Sigmoid colon (tissue), 7 donors: Measurements from ENCODE around the gene PAXX. TPM values are rescaled to one million over a fixed set of nuclear protein-coding genes. Genes with fewer than 3 reads are reported as not detected.
A peak's percentile ranks its signal among the peaks of the same experiment; 100 is the strongest.

ENCODE experiments used
- DNase-seq: peaks from one replicate; pipeline ENCODE4 v3.0.0-alpha.2; 2019
- H3K27ac ChIP-seq, 4 donors: fragments of 200-600 bp; sonication (generic); one replicate each; pipeline ENCODE4 v1.5.1; 2016 to 2019; ENCODE audit warnings: mild to moderate bottlenecking in 1 of 4
- H3K27me3 ChIP-seq, 3 donors: fragments of 200-600 bp; sonication (generic); one replicate each; pipeline ENCODE4 v1.5.1; 2019; ENCODE audit warnings: mild to moderate bottlenecking in 1 of 3
- H3K36me3 ChIP-seq, 4 donors: fragments of 200-600 bp; sonication (generic); one replicate each; pipeline ENCODE4 v1.5.1; 2016 to 2019
- H3K4me1 ChIP-seq, 4 donors: fragments of 200-600 bp; sonication (generic); one replicate each; pipeline ENCODE4 v1.5.1; 2017 to 2019
- H3K4me3 ChIP-seq, 4 donors: fragments of 200-600 bp; sonication (generic); one replicate each; pipeline ENCODE4 v1.5.1; 2017 to 2019; ENCODE audit warnings: mild to moderate bottlenecking in 2 of 4, moderate library complexity in 1 of 4
- H3K9me3 ChIP-seq, 4 donors: fragments of 200-600 bp in 3 of 4; sonication (generic) in 3 of 4; one replicate each; pipeline versions ENCODE4 v1.5.1 to v1.6.1; 2013 to 2019
- CTCF ChIP-seq, 4 experiments: fragments of 450-650 bp in 3 of 4; fragments of 200-600 bp in 1 of 4; IDR thresholded peaks; one replicate each; pipeline ENCODE4 v1.5.1; 2016 to 2019; ENCODE audit warnings: antibody characterized with exemption in 4 of 4, mild to moderate bottlenecking in 3 of 4, moderate library complexity in 2 of 4
- EP300 ChIP-seq, 4 donors: sonication (generic); formaldehyde crosslinking; IDR thresholded peaks; one replicate each; pipeline ENCODE4 v1.6.1; 2017; ENCODE audit warnings: antibody characterized with exemption in 4 of 4
- POLR2A ChIP-seq, 2 donors: fragments of 450-650 bp; IDR thresholded peaks; one replicate each; pipeline ENCODE4 v1.6.1; 2016; ENCODE audit warnings: antibody characterized with exemption in 2 of 2, mild to moderate bottlenecking in 2 of 2, moderate library complexity in 2 of 2
- POLR2AphosphoS5 ChIP-seq, 4 donors: sonication (generic); formaldehyde crosslinking; IDR thresholded peaks; one replicate each; pipeline ENCODE4 v1.6.1; 2017; ENCODE audit warnings: antibody characterized with exemption in 4 of 4
- WGBS, 2 donors: extraction: QIAGEN DNeasy Blood & Tissue Kit; methylation state at CpG; one replicate each; pipeline ENCODE4 v1.1.7; 2013; 5-methylcytosine and 5-hydroxymethylcytosine counted together
- intact Hi-C: fragments of 100-400 bp; cut with DNase I; formaldehyde crosslinking; loops from one replicate; pipeline ENCODE4 v1.15.1; 2023
- polyA plus RNA-seq, 3 donors: library from polyadenylated mRNA; stranded (reverse); fragments of 200-250 nt; gene quantifications; one replicate each; pipeline ENCODE4 v1.2.3, GENCODE V29; 2013
- total RNA-seq, 4 donors: library from RNA; depleted of rRNA; stranded (reverse); fragments of >200 nt; gene quantifications; one replicate each; pipeline ENCODE4 v1.1.0, GENCODE V29; 2016
- donor health status: healthy with polysubstance abuse.
- donor health status: Bipolar disorder and iron deficiency.
- donor health status: healthy.

Gene PAXX
- total and polyA plus RNA-seq, 7 donors: 28.0 to 80.9 (median 36.3) TPM

GRCh38 chr9:137042751-137043727 lies 50.8 kb downstream of the PAXX start:
- no peak for DNase-seq
- TF ChIP-seq CTCF (IDR thresholded peaks at IDR 0.05) (no peak), POLR2AphosphoS5 (IDR thresholded peaks at IDR 0.05) (peak in 1 of 4 donors; percentile 8), EP300 (IDR thresholded peaks at IDR 0.05) (no peak), POLR2A (IDR thresholded peaks at IDR 0.05) (no peak)
- no peaks in the 10 kb centered on the region for H3K9me3 ChIP-seq
- intact Hi-C loops: no loop called here
- 80 to 83% methylated on average over 36 of the region's 36 CpGs for WGBS, 2 donors
- H3K36me3 ChIP-seq: peaks cover 0 to 26% (median 16%) of the 10 kb centered on the region in 4 donors
- peak overlapping the region in 1 of 4 donors; percentile 2 for H3K4me3 ChIP-seq
- peaks cover 6 to 13% (median 11%) of the 10 kb centered on the region in 3 donors for H3K27me3 ChIP-seq
- peaks cover 0 to 31% (median 28%) of the 10 kb centered on the region in 4 donors for H3K4me1 ChIP-seq
- H3K27ac ChIP-seq: peak overlapping the region; percentile 28 to 72 (median 47)

Other genes starting within 250 kb of the PAXX start
Only the 30 nearest of the 39 such genes appear.
- 10 to 100 TPM; 37.5 to 84.7 (median 63.2) TPM for gene TMEM141, start 201.1 kb upstream of the PAXX start, total RNA-seq
- 100 to 1,000 TPM; 345 to 629 (median 415) TPM for gene TMEM141, start 201.1 kb upstream of the PAXX start, polyA plus RNA-seq
- gene CCDC183, start 196.1 kb upstream of the PAXX start, total RNA-seq: 1 to 10 TPM in 2 of 4 donors, under 1 TPM in 1, not detected in 1; 0.71 to 1.5 (median 1.1) TPM
- 1 to 10 TPM; 3.0 to 3.5 (median 3.0) TPM for gene CCDC183, start 196.1 kb upstream of the PAXX start, polyA plus RNA-seq
- gene RABL6, start 184.5 kb upstream of the PAXX start, total RNA-seq: 10 to 100 TPM; 36.0 to 55.9 (median 49.9) TPM
- 100 to 1,000 TPM in 1 of 3 donors, 10 to 100 TPM in 2; 63.1 to 103 (median 68.7) TPM for gene RABL6, start 184.5 kb upstream of the PAXX start, polyA plus RNA-seq
- 1 to 10 TPM in 3 of 4 donors, under 1 TPM in 1; 0.82 to 8.6 (median 5.2) TPM for gene AJM1, start 149.9 kb upstream of the PAXX start, total RNA-seq
- gene AJM1, start 149.9 kb upstream of the PAXX start, polyA plus RNA-seq: 1 to 10 TPM in 2 of 3 donors, under 1 TPM in 1; 0.46 to 6.7 (median 1.8) TPM
- gene PHPT1, start 143.0 kb upstream of the PAXX start, total RNA-seq: 10 to 100 TPM; 39.0 to 73.1 (median 56.4) TPM
- 100 to 1,000 TPM; 109 to 144 (median 120) TPM for gene PHPT1, start 143.0 kb upstream of the PAXX start, polyA plus RNA-seq
- gene MAMDC4, start 140.1 kb upstream of the PAXX start, total RNA-seq: 1 to 10 TPM in 2 of 4 donors, under 1 TPM in 2; 0.71 to 2.8 (median 1.8) TPM
- gene MAMDC4, start 140.1 kb upstream of the PAXX start, polyA plus RNA-seq: 10 to 100 TPM in 1 of 3 donors, 1 to 10 TPM in 2; 1.6 to 25.3 (median 2.4) TPM
- gene EDF1, start 126.1 kb upstream of the PAXX start, total RNA-seq: 100 to 1,000 TPM; 261 to 303 (median 281) TPM
- gene EDF1, start 126.1 kb upstream of the PAXX start, polyA plus RNA-seq: 100 to 1,000 TPM; 541 to 755 (median 730) TPM
- 1 to 10 TPM; 1.8 to 5.5 (median 3.9) TPM for gene TRAF2, start 105.9 kb upstream of the PAXX start, total RNA-seq
- gene TRAF2, start 105.9 kb upstream of the PAXX start, polyA plus RNA-seq: 10 to 100 TPM; 13.2 to 21.9 (median 13.9) TPM
- gene FBXW5, start 47.7 kb upstream of the PAXX start, total RNA-seq: 100 to 1,000 TPM; 153 to 202 (median 171) TPM
- gene FBXW5, start 47.7 kb upstream of the PAXX start, polyA plus RNA-seq: 100 to 1,000 TPM; 147 to 182 (median 165) TPM
- gene C8G, start 47.2 kb upstream of the PAXX start, total RNA-seq: not detected
- gene C8G, start 47.2 kb upstream of the PAXX start, polyA plus RNA-seq: 10 to 100 TPM in 1 of 3 donors, 1 to 10 TPM in 2; 4.2 to 11.1 (median 5.4) TPM
- 1 to 10 TPM in 1 of 4 donors, not detected in 3; 1.2 TPM for gene LCN12, start 40.1 kb upstream of the PAXX start, total RNA-seq
- gene LCN12, start 40.1 kb upstream of the PAXX start, polyA plus RNA-seq: 1 to 10 TPM in 1 of 3 donors, not detected in 2; 3.0 TPM
- gene PTGDS, start 14.9 kb upstream of the PAXX start, total RNA-seq: 10 to 100 TPM; 11.8 to 36.6 (median 32.4) TPM
- gene PTGDS, start 14.9 kb upstream of the PAXX start, polyA plus RNA-seq: 100 to 1,000 TPM in 1 of 3 donors, 10 to 100 TPM in 1, 1 to 10 TPM in 1; 8.3 to 218 (median 24.0) TPM
- gene LCNL1, start 9.4 kb upstream of the PAXX start, total RNA-seq: 1 to 10 TPM in 1 of 4 donors, under 1 TPM in 3; 0.14 to 1.1 (median 0.43) TPM
- gene LCNL1, start 9.4 kb upstream of the PAXX start, polyA plus RNA-seq: under 1 TPM in 1 of 3 donors, not detected in 2; 0.50 TPM
- 1 to 10 TPM in 1 of 4 donors, not detected in 3; 1.4 TPM for gene CLIC3, start 4.1 kb downstream of the PAXX start, total RNA-seq
- gene CLIC3, start 4.1 kb downstream of the PAXX start, polyA plus RNA-seq: 1 to 10 TPM in 1 of 3 donors, not detected in 2; 4.7 TPM
- 10 to 100 TPM in 3 of 4 donors, 1 to 10 TPM in 1; 9.2 to 19.7 (median 13.2) TPM for gene ABCA2, start 35.8 kb downstream of the PAXX start, total RNA-seq
- gene ABCA2, start 35.8 kb downstream of the PAXX start, polyA plus RNA-seq: 10 to 100 TPM in 1 of 3 donors, 1 to 10 TPM in 2; 6.0 to 28.6 (median 9.0) TPM
- 1 to 10 TPM in 1 of 4 donors, under 1 TPM in 2, not detected in 1; 0.36 to 1.3 (median 0.41) TPM for gene FUT7, start 39.7 kb downstream of the PAXX start, total RNA-seq
- gene FUT7, start 39.7 kb downstream of the PAXX start, polyA plus RNA-seq: 1 to 10 TPM in 1 of 3 donors, not detected in 2; 1.3 TPM
- gene NPDC1, start 53.8 kb downstream of the PAXX start, total RNA-seq: 100 to 1,000 TPM in 1 of 4 donors, 10 to 100 TPM in 3; 21.4 to 101 (median 42.4) TPM
- 100 to 1,000 TPM in 1 of 3 donors, 10 to 100 TPM in 2; 47.9 to 118 (median 91.9) TPM for gene NPDC1, start 53.8 kb downstream of the PAXX start, polyA plus RNA-seq
- gene ENTPD2, start 61.6 kb downstream of the PAXX start, total RNA-seq: 1 to 10 TPM in 3 of 4 donors, not detected in 1; 1.2 to 2.2 (median 2.1) TPM
- gene ENTPD2, start 61.6 kb downstream of the PAXX start, polyA plus RNA-seq: 1 to 10 TPM in 2 of 3 donors, under 1 TPM in 1; 0.92 to 6.4 (median 3.0) TPM
- gene SAPCD2, start 78.1 kb downstream of the PAXX start, total RNA-seq: under 1 TPM in 1 of 4 donors, not detected in 3; 0.81 TPM
- 10 to 100 TPM in 1 of 3 donors, 1 to 10 TPM in 2; 3.6 to 16.4 (median 3.7) TPM for gene SAPCD2, start 78.1 kb downstream of the PAXX start, polyA plus RNA-seq
- 1 to 10 TPM; 2.9 to 9.1 (median 4.8) TPM for gene UAP1L1, start 85.1 kb downstream of the PAXX start, total RNA-seq
- gene UAP1L1, start 85.1 kb downstream of the PAXX start, polyA plus RNA-seq: 1 to 10 TPM; 4.2 to 9.6 (median 6.0) TPM
- 10 to 100 TPM; 27.8 to 34.9 (median 28.7) TPM for gene MAN1B1, start 94.6 kb downstream of the PAXX start, total RNA-seq
- gene MAN1B1, start 94.6 kb downstream of the PAXX start, polyA plus RNA-seq: 10 to 100 TPM; 12.0 to 52.0 (median 14.1) TPM
- gene DPP7, start 122.3 kb downstream of the PAXX start, total RNA-seq: 100 to 1,000 TPM in 2 of 4 donors, 10 to 100 TPM in 2; 88.5 to 140 (median 111) TPM
- 100 to 1,000 TPM in 1 of 3 donors, 10 to 100 TPM in 2; 26.6 to 158 (median 36.6) TPM for gene DPP7, start 122.3 kb downstream of the PAXX start, polyA plus RNA-seq
- 1 to 10 TPM in 1 of 4 donors, under 1 TPM in 3; 0.16 to 1.1 (median 0.38) TPM for gene GRIN1, start 146.7 kb downstream of the PAXX start, total RNA-seq
- under 1 TPM in 1 of 3 donors, not detected in 2; 0.69 TPM for gene GRIN1, start 146.7 kb downstream of the PAXX start, polyA plus RNA-seq
- gene LRRC26, start 177.6 kb downstream of the PAXX start, total RNA-seq: under 1 TPM in 1 of 4 donors, not detected in 3; 0.68 TPM
- 1 to 10 TPM; 1.2 to 6.3 (median 1.4) TPM for gene LRRC26, start 177.6 kb downstream of the PAXX start, polyA plus RNA-seq
- not detected for gene TMEM210, start 179.6 kb downstream of the PAXX start, total RNA-seq
- gene TMEM210, start 179.6 kb downstream of the PAXX start, polyA plus RNA-seq: under 1 TPM in 1 of 3 donors, not detected in 2; 0.12 TPM
- gene ANAPC2, start 196.1 kb downstream of the PAXX start, total RNA-seq: 10 to 100 TPM; 21.0 to 27.4 (median 24.6) TPM
- 10 to 100 TPM; 12.5 to 49.3 (median 13.2) TPM for gene ANAPC2, start 196.1 kb downstream of the PAXX start, polyA plus RNA-seq
- gene SSNA1, start 196.3 kb downstream of the PAXX start, total RNA-seq: 100 to 1,000 TPM in 1 of 4 donors, 10 to 100 TPM in 3; 39.6 to 122 (median 76.3) TPM
- gene SSNA1, start 196.3 kb downstream of the PAXX start, polyA plus RNA-seq: 100 to 1,000 TPM in 2 of 3 donors, 10 to 100 TPM in 1; 93.2 to 112 (median 105) TPM
- 1 to 10 TPM; 3.0 to 4.6 (median 3.8) TPM for gene TPRN, start 208.3 kb downstream of the PAXX start, total RNA-seq
- gene TPRN, start 208.3 kb downstream of the PAXX start, polyA plus RNA-seq: 10 to 100 TPM; 64.9 to 80.5 (median 78.1) TPM
- gene TMEM203, start 213.2 kb downstream of the PAXX start, total RNA-seq: 10 to 100 TPM; 24.8 to 33.4 (median 29.1) TPM
- 10 to 100 TPM; 27.5 to 42.0 (median 38.4) TPM for gene TMEM203, start 213.2 kb downstream of the PAXX start, polyA plus RNA-seq
- 10 to 100 TPM in 1 of 4 donors, 1 to 10 TPM in 3; 3.8 to 12.7 (median 5.1) TPM for gene NDOR1, start 213.3 kb downstream of the PAXX start, total RNA-seq
- gene NDOR1, start 213.3 kb downstream of the PAXX start, polyA plus RNA-seq: 10 to 100 TPM in 1 of 3 donors, 1 to 10 TPM in 2; 5.4 to 20.2 (median 6.0) TPM